CD4-positive, alpha-beta T cell treated with Interferon gamma for 1 hour (primary cell): ENCODE measurements around the gene TMEM242.

Source experiments
- DNase-seq: peaks from one replicate; pipeline ENCODE4 v3.0.0-alpha.2; 2020

The TMEM242 gene

DNA sequence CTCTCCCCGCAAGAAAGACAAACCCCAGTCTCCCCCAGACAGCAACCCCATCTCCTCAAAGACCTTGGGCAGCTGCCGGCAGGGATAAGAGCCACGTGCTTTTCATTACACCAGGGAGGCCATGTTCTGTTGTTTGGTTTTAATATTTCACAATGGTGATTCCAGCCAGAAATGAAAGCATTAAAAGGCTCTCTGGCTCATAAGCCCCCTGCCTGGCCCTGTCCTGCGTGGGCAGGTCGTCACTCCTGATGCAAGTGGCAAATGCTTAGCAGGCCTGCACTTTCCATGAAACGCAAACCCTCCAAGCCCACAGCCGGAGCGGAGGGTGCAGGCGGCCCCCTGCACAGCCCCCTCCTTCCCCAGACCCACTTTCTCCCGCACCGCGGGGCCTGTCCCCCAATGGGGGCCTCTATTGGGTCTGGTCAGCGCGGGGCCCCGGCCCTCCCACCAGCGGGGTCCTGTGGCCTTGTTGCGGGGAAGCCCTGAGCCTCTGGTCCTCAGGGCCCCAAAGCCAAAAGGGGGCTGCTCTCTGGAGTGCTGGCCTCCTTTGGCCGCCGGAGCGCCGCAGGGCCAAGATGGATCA, 77.2 kb downstream of the TMEM242 start:
- DNase-seq = no peak

DNA sequence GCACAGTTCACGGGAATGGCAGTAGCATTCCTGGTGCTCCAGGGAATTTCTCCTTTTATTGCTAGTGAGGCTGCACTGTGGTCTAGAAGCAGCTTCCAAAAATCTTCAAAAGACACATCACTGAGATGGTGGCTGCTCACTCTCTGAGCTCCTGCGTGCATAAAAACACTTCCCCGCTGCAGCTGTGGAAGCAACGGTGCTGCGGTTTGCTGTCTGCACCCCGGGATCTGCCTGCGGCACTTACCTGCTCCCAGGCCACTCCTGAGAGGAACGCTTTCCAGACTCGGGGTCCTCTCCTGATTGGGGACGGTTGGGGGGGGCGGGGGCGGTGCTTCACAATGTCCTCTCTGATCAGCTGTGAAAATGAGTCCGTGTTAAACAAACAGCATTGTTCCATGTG, 77.9 kb downstream of the TMEM242 start:
- no peak for DNase-seq

DNA sequence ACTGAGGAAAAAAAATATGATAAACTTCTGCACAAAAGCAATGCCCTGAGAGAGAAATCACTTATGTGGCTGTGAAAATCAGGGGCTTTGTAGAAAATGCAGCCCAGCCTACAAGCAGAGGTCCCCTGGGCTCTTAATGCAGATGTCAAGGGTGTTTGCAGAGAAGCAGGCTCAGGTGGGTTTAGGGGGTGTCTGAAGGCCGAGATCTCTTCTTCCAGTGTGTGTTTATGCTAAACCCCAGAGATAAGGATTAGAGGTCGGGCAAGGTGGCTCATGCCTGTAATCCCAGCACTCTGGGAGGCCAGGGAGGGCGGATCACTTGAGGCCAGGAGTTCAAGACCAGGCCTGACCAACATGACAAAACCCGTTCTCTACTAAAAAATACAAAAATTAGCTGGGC, 78.5 kb downstream of the TMEM242 start:
- DNase-seq = no peak

DNA sequence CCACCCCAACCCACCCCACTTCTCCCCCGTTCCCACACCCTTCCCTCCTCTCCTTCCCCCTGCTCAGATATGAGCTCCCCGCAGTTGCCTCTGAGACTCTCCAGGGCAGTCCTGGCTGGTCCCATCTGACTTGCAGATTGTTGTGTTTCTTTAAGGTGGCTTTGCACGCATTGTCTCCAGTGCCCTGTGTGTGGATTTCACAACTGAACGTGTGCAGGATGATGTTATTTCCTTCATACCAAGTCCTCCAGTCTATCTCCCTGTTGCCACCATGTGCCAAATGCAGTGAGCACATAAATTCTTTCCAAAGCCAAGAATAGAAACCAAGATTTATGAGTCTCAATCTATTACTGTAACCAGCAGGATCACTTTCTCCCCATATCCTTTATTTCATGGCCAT, 79.1 kb downstream of the TMEM242 start:
- DNase-seq = no peak

DNA sequence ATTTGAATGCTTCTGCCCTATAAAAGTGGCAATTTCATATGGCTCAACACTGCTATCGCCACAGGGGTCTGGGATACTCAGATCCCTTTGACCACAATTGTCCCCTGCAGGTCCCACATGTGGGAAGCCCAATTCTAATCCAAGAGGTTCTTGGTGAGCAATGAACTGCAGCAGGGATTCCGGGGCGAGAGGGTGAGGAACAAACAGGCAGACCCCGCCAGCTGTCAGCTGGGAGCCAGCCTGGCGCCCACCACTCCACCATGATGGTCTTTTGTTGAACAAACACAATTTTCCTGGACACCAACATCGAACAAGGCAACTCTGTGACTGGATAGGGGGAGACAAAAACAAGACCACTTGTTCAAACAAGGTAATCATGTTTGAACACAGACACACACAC, 80.5 kb downstream of the TMEM242 start:
- DNase-seq = no peak

DNA sequence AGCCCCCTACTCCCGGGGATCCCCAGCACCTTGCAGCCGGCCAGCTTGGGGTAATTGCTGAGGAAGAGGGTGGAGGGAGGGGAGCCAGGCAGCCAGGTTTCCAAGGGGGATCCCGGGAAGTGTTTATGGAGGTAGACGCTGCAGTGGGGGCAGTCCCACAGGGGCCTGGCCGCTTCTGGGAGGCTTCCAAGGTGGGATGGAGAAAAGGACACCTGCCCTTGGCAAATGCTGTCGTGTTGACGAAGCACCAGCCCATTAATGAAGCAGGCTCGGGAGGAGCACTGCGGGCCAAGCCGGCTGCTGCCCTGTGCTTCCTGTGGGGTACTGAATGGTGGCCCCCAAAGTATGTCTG, 82.4 kb downstream of the TMEM242 start:
- DNase-seq = no peak

DNA sequence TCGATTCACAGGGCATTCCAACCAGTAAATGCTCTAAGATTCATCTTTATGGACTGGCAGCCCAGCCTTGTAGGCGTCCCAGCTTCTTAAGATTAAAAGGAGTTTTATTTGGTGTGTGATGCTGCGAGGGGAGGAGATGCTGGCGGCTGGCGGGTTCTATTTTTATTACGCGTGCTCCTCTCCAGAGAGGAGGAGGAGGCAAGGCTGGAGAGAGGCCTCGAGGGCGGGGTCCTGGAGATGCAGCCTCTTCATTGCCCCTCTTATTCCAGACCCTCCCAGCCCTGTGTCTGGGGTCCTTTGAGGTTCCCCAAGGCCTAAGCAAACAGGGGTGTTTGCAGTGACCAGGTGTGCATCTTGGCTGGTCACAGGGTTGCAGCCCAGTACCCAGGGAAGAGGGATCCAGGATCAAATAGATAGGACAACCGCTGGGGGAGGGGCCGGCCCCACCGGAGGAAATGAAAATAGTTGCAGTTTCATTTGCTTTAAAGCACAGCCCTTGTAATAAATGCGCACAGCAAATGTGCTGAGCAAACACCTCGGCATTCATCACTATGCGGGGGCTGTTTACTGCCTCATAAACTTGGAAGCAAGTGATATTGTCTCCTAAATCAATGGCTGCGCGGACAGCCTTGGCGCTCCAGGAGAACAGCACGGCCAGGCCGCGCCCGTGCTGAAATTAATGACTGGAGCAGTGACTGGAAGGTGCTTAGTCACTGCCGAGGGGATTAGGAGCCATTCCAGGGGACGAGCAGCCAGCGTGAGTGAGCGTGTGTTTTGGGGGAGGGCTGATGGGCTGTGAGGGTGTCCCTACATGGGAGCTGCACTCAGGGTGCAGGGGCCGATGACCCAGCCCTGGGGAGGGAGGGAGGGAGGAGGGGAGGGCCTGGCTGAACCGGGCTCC, 83.0 kb downstream of the TMEM242 start:
- no peak for DNase-seq

DNA sequence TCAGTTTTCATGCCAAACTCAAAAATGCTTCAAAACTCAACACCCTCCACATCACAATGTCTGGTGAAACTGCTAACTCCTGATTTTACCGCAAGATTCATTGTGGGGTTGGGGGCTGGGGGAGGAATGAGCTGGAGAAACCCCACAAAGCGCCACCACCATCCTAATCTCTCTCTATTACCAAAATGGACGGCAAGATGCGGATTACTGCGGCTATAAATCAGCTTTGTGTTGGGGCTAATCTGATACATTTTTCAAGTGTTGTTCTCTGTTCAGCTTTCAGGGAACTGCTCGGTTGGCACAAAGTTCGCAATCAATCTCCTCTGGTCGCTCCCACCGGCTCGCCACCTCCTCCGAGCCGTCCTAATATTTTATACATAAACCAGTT, 83.7 kb downstream of the TMEM242 start:
- DNase-seq = no peak
